PFSK-1 (cell line): ENCODE data around the gene SLC25A44.

Experiments used
- FOXP2 ChIP-seq: optimal IDR thresholded peaks from 2 replicates; pipeline ENCODE3; 2011; ENCODE audit warnings: borderline replicate concordance, control low read depth, inconsistent platforms; ENCODE audit not compliant: insufficient read depth; ENCODE audit errors: extremely low read length, extremely low read depth
- POLR2AphosphoS5 ChIP-seq: IDR thresholded peaks from 2 replicates; pipeline ENCODE4 v1.6.1; 2012; ENCODE audit warnings: low read depth, mild to moderate bottlenecking, control low read depth, low read length, moderate library complexity
- REST ChIP-seq, 2 experiments: IDR thresholded peaks; 2 replicates each; pipeline versions ENCODE4 v1.6.1 to v1.8.0; 2011 to 2012; ENCODE audit warnings: low read depth in 2 of 2, low read length in 2 of 2, control low read depth in 1 of 2, inconsistent platforms in 1 of 2, mild to moderate bottlenecking in 1 of 2, moderate library complexity in 1 of 2; ENCODE audit not compliant: insufficient read depth in 1 of 2
- SIN3A ChIP-seq: IDR thresholded peaks from 2 replicates; pipeline ENCODE4 v1.6.1; 2012; ENCODE audit warnings: mild to moderate bottlenecking, low read length, moderate library complexity, borderline replicate concordance; ENCODE audit not compliant: insufficient read depth
- TAF1 ChIP-seq: IDR thresholded peaks from 2 replicates; pipeline ENCODE4 v1.6.1; 2012; ENCODE audit warnings: low read length, control low read depth, borderline replicate concordance; ENCODE audit not compliant: insufficient read depth

DNA sequence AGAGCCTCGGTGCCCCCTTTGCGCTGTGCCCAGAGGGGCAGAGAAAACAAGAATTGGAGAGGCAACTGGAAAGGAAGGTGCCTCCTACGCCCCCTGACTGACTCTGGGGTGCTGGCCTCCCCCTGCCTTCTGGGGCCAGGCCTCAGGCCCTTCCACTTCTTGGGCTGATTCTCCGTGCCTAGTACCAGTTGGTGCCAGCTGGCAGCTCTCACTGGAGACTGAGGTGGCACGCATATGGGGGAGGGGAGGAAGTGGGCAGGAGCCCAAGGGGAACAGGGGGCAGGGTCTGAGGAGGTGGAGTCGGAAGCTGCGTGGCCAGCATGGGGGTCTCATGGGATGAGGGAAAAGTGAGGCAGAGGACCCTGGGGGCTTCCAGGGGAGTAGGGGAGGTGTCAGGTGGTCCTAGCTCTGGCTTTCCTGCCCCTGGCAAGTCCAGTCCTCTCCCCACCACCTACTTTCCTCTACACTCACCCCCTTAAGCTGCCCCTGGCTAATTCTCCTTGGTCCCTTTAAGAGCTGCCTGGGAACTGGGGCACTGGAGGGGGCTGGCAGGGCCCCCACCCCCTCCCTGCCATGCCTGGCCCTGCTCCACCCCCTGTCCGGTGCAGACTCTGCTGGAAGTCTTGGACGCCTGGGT, 47.0 kb upstream of the SLC25A44 start:
- TF ChIP-seq TAF1: no peak
- no peak for TF ChIP-seq POLR2AphosphoS5
- no peak for TF ChIP-seq SIN3A
- TF ChIP-seq REST (IDR thresholded peaks at IDR 0.05; ENCODE audit: insufficient read depth in 1 of 2, low read depth in 2 of 2, low read length in 2 of 2): no peak
- TF ChIP-seq FOXP2: no peak
